Esophagus squamous epithelium (tissue), 5 donors: ENCODE results near the gene AADACL3. TPM values are rescaled to one million over a fixed set of nuclear protein-coding genes. Genes with fewer than 3 reads are reported as not detected.
"Not testable (repeated sequence)": the region's sequence is repeated elsewhere in the genome, so short reads cannot be mapped to it uniquely, and the experiment has no call there.

Experiments used
- DNase-seq: peaks from one replicate; lab custom pipeline; 2025; lab: John Stamatoyannopoulos, UW
- H3K27ac ChIP-seq, 4 donors: fragments of 200-600 bp; sonication (generic); one replicate each; pipeline ENCODE4 v1.5.1; 2016 to 2019; ENCODE audit warnings: mild to moderate bottlenecking in 1 of 4
- H3K27me3 ChIP-seq, 4 donors: fragments of 200-600 bp; sonication (generic); 1 replicate in 3 of 4; 2 replicates in 1 of 4; pipeline versions ENCODE4 v1.5.1 to v1.6.0; 2017 to 2021; ENCODE audit warnings: antibody characterized with exemption in 1 of 4
- H3K36me3 ChIP-seq, 3 donors: fragments of 200-600 bp; sonication (generic); one replicate each; pipeline ENCODE4 v1.5.1; 2016 to 2019
- H3K4me1 ChIP-seq, 3 donors: fragments of 200-600 bp; sonication (generic); one replicate each; pipeline ENCODE4 v1.5.1; 2017 to 2019
- H3K4me3 ChIP-seq, 4 donors: fragments of 200-600 bp; sonication (generic); 1 replicate in 3 of 4; 2 replicates in 1 of 4; pipeline ENCODE4 v1.5.1; 2016 to 2019; ENCODE audit warnings: mild to moderate bottlenecking in 2 of 4, moderate library complexity in 1 of 4
- H3K9me3 ChIP-seq, 3 donors: fragments of 200-600 bp; sonication (generic); one replicate each; pipeline ENCODE4 v1.5.1; 2016 to 2019
- CTCF ChIP-seq, 6 experiments: fragments of 450-650 bp in 4 of 6; fragments of 200-600 bp in 2 of 6; sonication (generic) in 2 of 6; IDR thresholded peaks; one replicate each; pipeline ENCODE4 v1.5.1; 2016 to 2019; ENCODE audit warnings: antibody characterized with exemption in 6 of 6, mild to moderate bottlenecking in 4 of 6, moderate library complexity in 4 of 6
- POLR2A ChIP-seq, 4 donors: fragments of 450-650 bp; IDR thresholded peaks; one replicate each; pipeline ENCODE4 v1.6.1; 2017; ENCODE audit warnings: antibody characterized with exemption in 4 of 4, mild to moderate bottlenecking in 4 of 4, moderate library complexity in 3 of 4
- WGBS, 2 donors: methylation state at CpG; one replicate each; pipeline ENCODE4 v1.1.5; 2018; 5-methylcytosine and 5-hydroxymethylcytosine counted together
- intact Hi-C: fragments of 100-400 bp; cut with DNase I; formaldehyde crosslinking; loops from one replicate; pipeline ENCODE4 v1.15.0; 2022
- total RNA-seq, 4 donors: library from RNA; depleted of rRNA; stranded (reverse); fragments of >200 nt; gene quantifications; one replicate each; pipeline ENCODE4 v1.1.0, GENCODE V29; 2016
- donor health status: DM: yes; HTN: yes; CAD: no.

The AADACL3 gene
- total RNA-seq, 4 donors from 2014 or later, result not detected

- no peak overlapping the region for H3K4me3 ChIP-seq
- 83 to 85% methylated on average over 6 to 8 of the region's 8 CpGs for WGBS, 2 donors
- H3K36me3 ChIP-seq, result no peaks in the 10 kb centered on the region
- peaks cover 0 to 19% (median 0%) of the 10 kb centered on the region in 4 donors for H3K27me3 ChIP-seq
- TF ChIP-seq POLR2A (IDR thresholded peaks at IDR 0.05) (no peak), CTCF (IDR thresholded peaks at IDR 0.05) (no peak)
- no peaks in the 10 kb centered on the region for H3K4me1 ChIP-seq
- H3K27ac ChIP-seq, result no peak overlapping the region
- no peak for DNase-seq
- intact Hi-C loops, result no loop called here
- no peaks in the 10 kb centered on the region for H3K9me3 ChIP-seq
These were observed 3.0 kb upstream of the AADACL3 start for GRCh38 chr1:12712929-12713328.

- H3K36me3 ChIP-seq, H3K27ac ChIP-seq, H3K4me3 ChIP-seq, intact Hi-C loops, DNase-seq, H3K9me3 ChIP-seq, H3K4me1 ChIP-seq: not testable (repeated sequence)
- 50 to 73% methylated on average over 5 of the region's 5 CpGs for WGBS, 2 donors
- peaks cover 0 to 19% (median 0%) of the 10 kb centered on the region in 4 donors for H3K27me3 ChIP-seq
These were observed 2.3 kb upstream of the AADACL3 start for GRCh38 chr1:12713651-12714050.

DNA sequence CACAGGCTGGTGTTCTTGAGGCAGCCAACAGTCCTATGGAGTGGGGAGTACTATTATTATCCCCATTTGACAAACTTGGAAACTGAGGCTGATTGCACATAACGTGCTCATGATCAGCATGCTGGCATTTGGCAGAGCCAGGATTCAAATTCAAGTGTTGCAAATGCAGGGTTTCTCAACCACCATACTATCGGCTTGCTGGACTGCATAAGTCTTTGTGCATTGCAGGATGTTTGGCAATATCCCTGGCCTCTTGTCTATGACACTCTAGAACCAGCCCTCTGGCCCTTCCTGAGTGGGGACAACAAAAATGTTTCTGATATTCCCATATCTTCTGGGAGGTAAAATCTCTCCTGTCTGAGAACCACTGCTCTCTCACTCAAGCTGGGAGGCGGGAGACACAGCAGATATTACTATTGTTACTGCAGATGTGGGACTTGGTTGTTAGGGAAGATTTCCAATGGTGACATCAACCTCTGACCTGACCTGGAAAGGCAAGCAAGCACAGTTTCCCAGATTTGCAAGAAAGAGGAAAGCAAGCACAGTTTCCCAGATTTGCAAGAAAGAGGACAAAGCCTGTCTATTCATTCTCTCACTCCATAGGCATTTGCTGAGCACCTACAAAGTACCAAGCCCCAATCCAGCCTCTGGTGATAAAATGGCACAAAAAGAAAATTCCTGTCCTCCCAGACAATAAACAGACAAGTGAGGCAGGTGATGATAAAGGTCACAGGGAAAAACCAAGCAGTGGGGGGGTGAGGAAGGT lies 1.0 kb upstream of the AADACL3 start:
- Histone ChIP-seq H3K9me3 (no peaks in the 10 kb centered on the region), H3K36me3 (no peaks in the 10 kb centered on the region), H3K27ac (no peak overlapping the region), H3K27me3 (peaks cover 0 to 19% (median 0%) of the 10 kb centered on the region in 4 donors), H3K4me1 (no peaks in the 10 kb centered on the region), H3K4me3 (no peak overlapping the region)
- TF ChIP-seq CTCF (IDR thresholded peaks at IDR 0.05) (no peak), POLR2A (IDR thresholded peaks at IDR 0.05) (no peak)
- intact Hi-C loops, result no loop called here
- no peak for DNase-seq
- 56 to 57% methylated on average over 2 to 3 of the region's 3 CpGs for WGBS, 2 donors

GRCh38 chr1:12717301-12717838 lies 1.5 kb downstream of the AADACL3 start:
- H3K9me3 ChIP-seq, result no peaks in the 10 kb centered on the region
- H3K4me3 ChIP-seq, result no peak overlapping the region
- intact Hi-C loops, result no loop called here
- no peak for TF ChIP-seq CTCF (IDR thresholded peaks at IDR 0.05)
- TF ChIP-seq POLR2A (IDR thresholded peaks at IDR 0.05), result no peak
- no peaks in the 10 kb centered on the region for H3K36me3 ChIP-seq
- WGBS, 2 donors, result 79 to 86% methylated on average over 6 to 7 of the region's 7 CpGs
- no peaks in the 10 kb centered on the region for H3K4me1 ChIP-seq
- H3K27me3 ChIP-seq, result peaks cover 0 to 28% (median 0%) of the 10 kb centered on the region in 4 donors
- DNase-seq, result no peak
- no peak overlapping the region for H3K27ac ChIP-seq

DNA sequence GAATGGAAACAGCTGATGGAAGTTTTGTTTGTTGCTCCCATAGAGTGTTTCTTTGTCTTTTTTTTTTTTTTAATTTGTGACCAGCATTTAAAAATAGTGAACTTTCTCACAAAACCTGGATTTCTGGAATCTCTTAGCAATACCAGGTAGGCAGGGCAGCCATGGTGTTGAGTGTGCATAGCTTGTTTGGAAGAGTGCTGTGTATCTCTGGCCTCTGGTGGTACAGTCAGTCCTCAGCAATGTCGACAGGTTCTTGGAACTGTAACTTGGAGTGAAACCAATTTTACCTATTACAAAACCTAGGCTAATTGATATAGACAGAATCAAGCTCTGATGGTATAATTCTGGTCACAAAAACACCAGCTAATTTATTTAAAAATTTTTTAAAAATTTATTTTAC lies 6.7 kb downstream of the AADACL3 start:
- H3K4me3 ChIP-seq, result no peak overlapping the region
- no peaks in the 10 kb centered on the region for H3K4me1 ChIP-seq
- H3K27me3 ChIP-seq, result peaks cover 0 to 16% (median 0%) of the 10 kb centered on the region in 4 donors
- TF ChIP-seq CTCF (IDR thresholded peaks at IDR 0.05) (no peak), POLR2A (IDR thresholded peaks at IDR 0.05) (no peak)
- no peaks in the 10 kb centered on the region for H3K36me3 ChIP-seq
- 22 to 67% methylated on average over 1 of the region's 1 CpG for WGBS, 2 donors
- intact Hi-C loops, result no loop called here
- no peaks in the 10 kb centered on the region for H3K9me3 ChIP-seq
- H3K27ac ChIP-seq, result no peak overlapping the region
- DNase-seq, result no peak
